Progenitor cell of endocrine pancreas (in vitro differentiated cells): ENCODE measurements around the gene CLEC18B. TPM values are rescaled to one million over a fixed set of nuclear protein-coding genes. Genes with fewer than 3 reads are reported as not detected.
"Not testable (repeated sequence)": the region's sequence is repeated elsewhere in the genome, so short reads cannot be mapped to it uniquely, and the experiment has no call there.

Experiments used
- DNase-seq: peaks from one replicate; pipeline ENCODE4 v3.0.0; 2021; ENCODE audit warnings: low spot score; ENCODE audit not compliant: unreplicated experiment
- H3K27ac Mint-ChIP-seq: 2 replicates; pipeline ENCODE4 v1.8.0; 2021; ENCODE audit warnings: mild to moderate bottlenecking, moderate library complexity, mixed read lengths
- H3K27me3 Mint-ChIP-seq: 2 replicates; pipeline ENCODE4 v1.8.0; 2021; ENCODE audit warnings: mixed read lengths
- H3K36me3 Mint-ChIP-seq: 2 replicates; pipeline ENCODE4 v1.8.0; 2022; ENCODE audit warnings: mixed read lengths; ENCODE audit not compliant: insufficient read depth
- H3K4me1 Mint-ChIP-seq: 2 replicates; pipeline ENCODE4 v1.8.0; 2021; ENCODE audit warnings: low read depth, mixed read lengths
- H3K4me3 Mint-ChIP-seq: 2 replicates; pipeline ENCODE4 v1.8.0; 2021; ENCODE audit warnings: low read depth, mild to moderate bottlenecking, moderate library complexity, mixed read lengths
- H3K9me3 Mint-ChIP-seq: 2 replicates; pipeline ENCODE4 v1.8.0; 2021; ENCODE audit warnings: low read depth, mixed read lengths
- long read RNA-seq: library from polyadenylated mRNA; unstranded; transcript quantifications from one replicate; pipeline ENCODE4 v2.0.0, GENCODE V29; 2020
- total RNA-seq: library from RNA; stranded (reverse); gene quantifications from 2 replicates; pipeline ENCODE4 v1.2.1, GENCODE V29; 2021
- TF ChIP-seq, protein P1 (sequence below): fragments of 200-600 bp; sonication (generic); IDR thresholded peaks from one replicate; pipeline ENCODE4 v1.5.0; 2021; ENCODE audit warnings: antibody characterized with exemption, mild to moderate bottlenecking; ENCODE audit not compliant: unreplicated experiment

The CLEC18B gene
- total RNA-seq, result 3.0 and 3.5 TPM in 2 replicates
- long read RNA-seq, partial matches to known transcripts, result 1 of 1 reads
- long read RNA-seq, other reads (novel, unspliced or antisense), result 0 of 1 reads

DNA sequence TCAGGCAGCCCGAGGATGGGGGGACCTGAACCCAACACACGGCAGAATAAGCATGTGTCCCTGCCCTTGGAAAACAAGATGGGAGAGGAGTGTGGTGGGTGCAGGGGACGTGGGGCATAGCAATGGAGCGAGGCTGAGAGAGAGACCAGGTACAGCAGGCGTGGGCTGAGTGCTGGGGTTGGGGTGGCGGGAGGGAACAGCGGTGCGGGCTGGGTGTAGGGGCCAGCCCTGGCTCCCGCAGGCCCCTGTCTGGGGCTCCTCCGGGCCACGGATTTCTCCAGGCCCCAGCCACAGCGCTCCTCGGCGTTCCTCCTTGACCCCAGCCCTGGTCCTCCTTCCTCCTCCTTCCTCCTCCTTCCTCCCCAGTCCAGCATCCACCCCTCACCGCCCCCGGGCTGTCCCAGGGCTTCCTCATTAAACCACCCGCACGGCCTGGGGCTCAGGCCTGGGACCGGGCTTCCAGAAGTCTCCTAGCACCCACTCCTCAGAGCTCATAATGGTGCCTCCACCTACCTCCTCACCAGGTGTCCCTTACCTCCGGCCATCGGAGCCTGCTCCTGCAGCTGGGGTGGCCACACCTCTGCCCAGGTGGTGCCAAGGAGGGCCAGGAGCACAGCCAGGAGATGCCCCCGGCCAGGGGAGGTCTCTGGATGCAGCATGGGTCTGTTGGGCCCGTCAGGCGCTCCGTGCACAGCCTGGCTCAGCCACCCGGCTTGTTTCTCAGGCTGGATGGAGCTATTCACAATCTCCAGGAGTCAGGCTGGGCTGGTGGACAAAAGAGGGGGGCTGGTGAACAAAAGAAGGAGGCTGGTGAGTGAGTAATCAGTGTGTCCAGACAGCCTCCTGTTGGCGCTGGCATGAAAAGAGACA, at the start of gene CLEC18B:
CLEC18B (minus strand) TSS at position 867 of the 870 bp plus-strand sequence; CDS start at position 659, 208 bp downstream.
- not testable (repeated sequence) for H3K27ac Mint-ChIP-seq, H3K9me3 Mint-ChIP-seq, H3K27me3 Mint-ChIP-seq, H3K4me1 Mint-ChIP-seq, H3K36me3 Mint-ChIP-seq, H3K4me3 Mint-ChIP-seq, DNase-seq

DNA sequence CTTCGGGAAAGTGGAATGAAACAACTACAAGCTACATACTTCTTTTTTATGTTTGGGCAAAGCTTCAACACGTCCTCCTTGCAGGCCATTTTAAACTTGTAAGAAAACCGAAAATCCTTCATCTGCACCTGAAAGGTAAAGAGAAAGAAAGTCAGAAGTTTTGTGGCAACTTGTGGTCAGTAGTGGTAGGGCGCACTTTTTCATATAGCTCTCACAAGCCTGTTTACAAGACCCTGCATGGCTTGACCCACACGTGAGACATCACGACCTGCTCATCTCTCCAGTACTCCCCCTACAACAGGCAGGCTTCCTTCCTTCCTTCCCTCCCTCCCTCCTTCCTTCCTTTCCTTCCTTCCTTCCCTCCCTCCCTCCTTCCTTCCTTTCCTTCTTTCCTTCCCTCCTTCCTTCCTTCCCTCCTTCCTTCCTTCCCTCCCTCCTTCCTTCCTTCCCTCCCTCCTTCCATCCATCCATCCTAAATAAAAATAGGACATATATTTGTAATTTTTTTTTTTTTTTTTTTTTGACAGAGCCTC, 48.7 kb upstream of the CLEC18B start:
- Mint-ChIP-seq H3K4me1 (no peaks in the 10 kb centered on the region), H3K36me3 (peaks cover 34% of the 10 kb centered on the region), H3K27ac (no peak overlapping the region), H3K4me3 (no peak overlapping the region), H3K9me3 (no peaks in the 10 kb centered on the region), H3K27me3 (no peaks in the 10 kb centered on the region)
- DNase-seq, result no peak
- TF ChIP-seq, protein P1, sequence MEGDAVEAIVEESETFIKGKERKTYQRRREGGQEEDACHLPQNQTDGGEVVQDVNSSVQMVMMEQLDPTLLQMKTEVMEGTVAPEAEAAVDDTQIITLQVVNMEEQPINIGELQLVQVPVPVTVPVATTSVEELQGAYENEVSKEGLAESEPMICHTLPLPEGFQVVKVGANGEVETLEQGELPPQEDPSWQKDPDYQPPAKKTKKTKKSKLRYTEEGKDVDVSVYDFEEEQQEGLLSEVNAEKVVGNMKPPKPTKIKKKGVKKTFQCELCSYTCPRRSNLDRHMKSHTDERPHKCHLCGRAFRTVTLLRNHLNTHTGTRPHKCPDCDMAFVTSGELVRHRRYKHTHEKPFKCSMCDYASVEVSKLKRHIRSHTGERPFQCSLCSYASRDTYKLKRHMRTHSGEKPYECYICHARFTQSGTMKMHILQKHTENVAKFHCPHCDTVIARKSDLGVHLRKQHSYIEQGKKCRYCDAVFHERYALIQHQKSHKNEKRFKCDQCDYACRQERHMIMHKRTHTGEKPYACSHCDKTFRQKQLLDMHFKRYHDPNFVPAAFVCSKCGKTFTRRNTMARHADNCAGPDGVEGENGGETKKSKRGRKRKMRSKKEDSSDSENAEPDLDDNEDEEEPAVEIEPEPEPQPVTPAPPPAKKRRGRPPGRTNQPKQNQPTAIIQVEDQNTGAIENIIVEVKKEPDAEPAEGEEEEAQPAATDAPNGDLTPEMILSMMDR, result no peak

- TF ChIP-seq, protein P1, result no peak
- Mint-ChIP-seq H3K27ac (no peak overlapping the region), H3K27me3 (no peaks in the 10 kb centered on the region), H3K9me3 (no peaks in the 10 kb centered on the region), H3K4me1 (no peaks in the 10 kb centered on the region), H3K4me3 (no peak overlapping the region), H3K36me3 (peaks cover 36% of the 10 kb centered on the region)
- no peak for DNase-seq
These were observed 47.7 kb upstream of the CLEC18B start for GRCh38 chr16:74468807-74469525.

GRCh38 chr16:74466872-74467271, 45.6 kb upstream of the CLEC18B start:
- Mint-ChIP-seq H3K4me1 (no peaks in the 10 kb centered on the region), H3K27me3 (no peaks in the 10 kb centered on the region), H3K4me3 (no peak overlapping the region), H3K36me3 (peaks cover 45% of the 10 kb centered on the region), H3K27ac (no peak overlapping the region), H3K9me3 (no peaks in the 10 kb centered on the region)
- TF ChIP-seq, protein P1, result no peak
- DNase-seq, result no peak

DNA sequence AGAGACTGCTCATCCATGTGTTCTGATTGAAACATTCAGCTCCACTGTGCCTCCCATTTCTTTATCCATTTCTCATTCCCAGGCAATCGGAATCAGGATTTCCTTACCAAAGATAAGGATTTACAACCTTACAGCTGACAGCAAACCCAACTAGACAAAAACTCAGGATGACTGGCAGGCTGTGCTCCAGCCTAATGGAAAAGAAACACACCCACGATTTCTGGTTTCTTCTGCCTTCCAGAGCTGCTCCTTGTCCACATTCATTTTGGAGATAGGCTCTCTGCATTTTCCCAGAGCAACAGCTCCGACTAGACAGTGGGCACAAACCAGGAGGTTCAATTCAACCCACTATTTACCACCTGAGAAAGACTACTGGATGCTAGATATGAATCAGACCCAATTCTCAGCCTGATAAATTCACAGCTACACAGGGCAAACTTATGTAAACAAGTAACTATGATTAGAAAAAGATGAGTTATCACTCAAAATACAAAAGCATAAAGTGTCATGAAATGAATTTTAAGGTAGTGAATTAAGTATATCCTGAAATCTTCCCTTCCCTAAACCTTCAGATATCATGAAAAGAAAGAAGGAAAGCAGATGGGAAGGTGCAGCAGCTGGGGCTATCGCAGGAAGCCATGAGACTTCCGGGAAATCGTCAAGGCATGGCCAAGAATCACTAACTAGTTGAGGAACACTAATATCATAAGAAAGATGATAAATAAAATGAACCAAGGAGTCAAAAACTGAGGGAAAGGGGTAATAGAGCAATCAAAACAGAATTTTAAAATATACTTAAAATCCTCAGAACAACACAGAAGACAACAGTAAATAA, 44.8 kb upstream of the CLEC18B start:
- H3K4me1 Mint-ChIP-seq, result no peaks in the 10 kb centered on the region
- no peaks in the 10 kb centered on the region for H3K9me3 Mint-ChIP-seq
- H3K27ac Mint-ChIP-seq, result no peak overlapping the region
- H3K27me3 Mint-ChIP-seq, result no peaks in the 10 kb centered on the region
- DNase-seq, result no peak
- peaks cover 47% of the 10 kb centered on the region for H3K36me3 Mint-ChIP-seq
- no peak overlapping the region for H3K4me3 Mint-ChIP-seq
- TF ChIP-seq, protein P1, result no peak
